HL-60 (cell line): ENCODE results near the gene ITGA4.
A peak's percentile ranks its signal among the peaks of the same experiment; 100 is the strongest.

ENCODE experiments used
- DNase-seq, 2 experiments: peaks; one replicate each; pipeline ENCODE4 v3.0.0-alpha.2; 2010 to 2020; ENCODE audit warnings: low read depth in 1 of 2, low spot score in 1 of 2
- H3K27ac ChIP-seq: fragments of 250-450 bp; sonication (Bioruptor Pico); replicated peaks from 2 replicates; pipeline ENCODE4 v1.5.1; 2020; ENCODE audit warnings: mild to moderate bottlenecking, moderate library complexity
- H3K27me3 ChIP-seq: fragments of 250-450 bp; sonication (Bioruptor Pico); 2 replicates; pipeline ENCODE4 v1.5.1; 2021; ENCODE audit warnings: mild to moderate bottlenecking, moderate library complexity; ENCODE audit not compliant: insufficient read depth, poor library complexity, severe bottlenecking
- H3K4me3 ChIP-seq: replicated peaks from 2 replicates; pipeline ENCODE4 v1.5.1; 2011; ENCODE audit warnings: mild to moderate bottlenecking, control low read depth, low read length; ENCODE audit not compliant: insufficient read depth
- CTCF ChIP-seq: IDR thresholded peaks from one replicate; pipeline ENCODE4 v1.5.1; 2011; ENCODE audit warnings: low read length, control low read depth, inconsistent platforms; ENCODE audit not compliant: insufficient read depth
- GABPA ChIP-seq: IDR thresholded peaks from 2 replicates; pipeline ENCODE4 v1.6.1; 2012; ENCODE audit warnings: low read depth
- POLR2AphosphoS5 ChIP-seq: IDR thresholded peaks from 2 replicates; pipeline ENCODE4 v1.6.1; 2012; ENCODE audit warnings: low read depth
- REST ChIP-seq: IDR thresholded peaks from 2 replicates; pipeline ENCODE4 v1.6.1; 2012; ENCODE audit warnings: low read depth; ENCODE audit not compliant: insufficient replicate concordance
- SPI1 ChIP-seq: IDR thresholded peaks from 2 replicates; pipeline ENCODE4 v1.6.1; 2012; ENCODE audit warnings: low read depth, mild to moderate bottlenecking, borderline replicate concordance

Gene ITGA4

GRCh38 chr2:181461056-181461997, 4.1 kb downstream of the ITGA4 start:
- Histone ChIP-seq H3K27ac (peak overlapping the region; percentile 100), H3K4me3 (peak overlapping the region; percentile 75), H3K27me3 (no peaks in the 10 kb centered on the region)
- peak; percentile 57; the same call in 1 of the 2 replicates for TF ChIP-seq SPI1
- TF ChIP-seq POLR2AphosphoS5 = peak; percentile 79; the same call in 1 of the 2 replicates
- TF ChIP-seq REST = no peak
- DNase-seq = peak in 1 of 2 experiments; percentile 72

- H3K27ac ChIP-seq = peak overlapping the region; percentile 100
- TF ChIP-seq REST (no peak), POLR2AphosphoS5 (no peak; the same call in 1 of the 2 replicates), GABPA (no peak), CTCF (no peak), SPI1 (no peak)
- DNase-seq = no peak
- no peaks in the 10 kb centered on the region for H3K27me3 ChIP-seq
- no peak overlapping the region for H3K4me3 ChIP-seq
Measured at GRCh38 chr2:181462033-181462432, 4.8 kb downstream of the ITGA4 start.

- Histone ChIP-seq H3K27me3 (no peaks in the 10 kb centered on the region), H3K27ac (no peak overlapping the region), H3K4me3 (no peak overlapping the region)
- DNase-seq = no peak
- no peak for TF ChIP-seq CTCF
- no peak for TF ChIP-seq POLR2AphosphoS5
- TF ChIP-seq SPI1 = no peak
- TF ChIP-seq GABPA = no peak
- no peak for TF ChIP-seq REST
Measured at GRCh38 chr2:181463588-181463987, 6.4 kb downstream of the ITGA4 start.
